HepG2 (cell line): ENCODE measurements around the gene TSACC. TPM values are rescaled to one million over a fixed set of nuclear protein-coding genes. Genes with fewer than 3 reads are reported as not detected.

Source experiments
- CENPX ChIP-seq: sonication (generic); formaldehyde crosslinking; IDR thresholded peaks from 2 replicates; pipeline ENCODE4 v1.9.0; 2021; ENCODE audit warnings: mild to moderate bottlenecking, missing genetic modification reagents, moderate library complexity
- FOXA3 ChIP-seq: IDR thresholded peaks from 2 replicates; pipeline ENCODE4 v1.6.1; 2016; ENCODE audit warnings: missing genetic modification reagents, missing compliant biosample characterization
- GATAD1 ChIP-seq: IDR thresholded peaks from 2 replicates; pipeline ENCODE4 v1.6.1; 2016; ENCODE audit warnings: missing genetic modification reagents, missing compliant biosample characterization
- ZFP90 ChIP-seq: sonication (generic); formaldehyde crosslinking; IDR thresholded peaks from 2 replicates; pipeline ENCODE4 v1.8.0; 2022; ENCODE audit warnings: missing genetic modification reagents, mild to moderate bottlenecking, inconsistent platforms, borderline replicate concordance
- ZIK1 ChIP-seq: sonication (generic); formaldehyde crosslinking; IDR thresholded peaks from 2 replicates; pipeline ENCODE4 v1.5.0; 2020; ENCODE audit warnings: mild to moderate bottlenecking, low read depth, missing genetic modification reagents, borderline replicate concordance
- ZNF292 ChIP-seq: sonication (generic); formaldehyde crosslinking; IDR thresholded peaks from 2 replicates; pipeline ENCODE4 v1.8.1; 2022; ENCODE audit warnings: mild to moderate bottlenecking, low read depth, missing genetic modification reagents, borderline replicate concordance
- ZNF33B ChIP-seq: sonication (generic); formaldehyde crosslinking; IDR thresholded peaks from 2 replicates; pipeline ENCODE4 v1.5.1; 2020; ENCODE audit warnings: mild to moderate bottlenecking, missing genetic modification reagents
- ZNF350 ChIP-seq: sonication (generic); formaldehyde crosslinking; IDR thresholded peaks from 2 replicates; pipeline ENCODE4 v1.4.0; 2020; ENCODE audit warnings: mild to moderate bottlenecking, low read depth, missing genetic modification reagents, borderline replicate concordance
- ZNF546 ChIP-seq: sonication (generic); formaldehyde crosslinking; conservative IDR thresholded peaks from 2 replicates; pipeline ENCODE4 v1.8.1; 2023; ENCODE audit warnings: mild to moderate bottlenecking, missing genetic modification reagents
- ZNF775 ChIP-seq: sonication (generic); formaldehyde crosslinking; IDR thresholded peaks from 2 replicates; pipeline ENCODE4 v1.4.0; 2020; ENCODE audit warnings: missing genetic modification reagents, mild to moderate bottlenecking, moderate library complexity, borderline replicate concordance
- ZSCAN30 ChIP-seq: sonication (generic); formaldehyde crosslinking; IDR thresholded peaks from 2 replicates; pipeline ENCODE4 v1.5.0; 2020; ENCODE audit warnings: mild to moderate bottlenecking, missing genetic modification reagents
- polyA plus RNA-seq, 8 experiments: library from polyadenylated mRNA; depleted of rRNA in 3 of 8; stranded (reverse) in 7 of 8; unstranded in 1 of 8; fragments of >200 nt; fragmentation: Illumina TruSeq in 4 of 8; extraction: Trizol in 4 of 8; gene quantifications; 2 replicates each; pipeline versions ENCODE4 v1.2.1 to v1.2.3, GENCODE V29; 2011 to 2016; ENCODE audit warnings: low read depth in 4 of 8, missing spikeins in 1 of 8, mixed read lengths in 1 of 8; ENCODE audit not compliant: insufficient read depth in 1 of 8
- total RNA-seq, 5 experiments: library from RNA; depleted of rRNA; stranded (reverse); fragments of >200 nt; fragmentation: Illumina TruSeq; extraction: Trizol; gene quantifications; 2 replicates each; pipeline ENCODE4 v1.2.3, GENCODE V29; 2016; ENCODE audit warnings: low read depth in 1 of 5
- TF ChIP-seq, protein P1 (sequence below): sonication (generic); formaldehyde crosslinking; IDR thresholded peaks from 2 replicates; pipeline ENCODE4 v1.4.0; 2020; ENCODE audit warnings: missing genetic modification reagents
- TF ChIP-seq, protein P2 (sequence below): sonication (generic); formaldehyde crosslinking; IDR thresholded peaks from 2 replicates; pipeline ENCODE4 v1.8.0; 2022; ENCODE audit warnings: mild to moderate bottlenecking, missing genetic modification reagents, moderate library complexity
- TF ChIP-seq, protein P3 (sequence below): sonication (generic); formaldehyde crosslinking; conservative IDR thresholded peaks from 2 replicates; pipeline ENCODE4 v1.4.0; 2020; ENCODE audit warnings: mild to moderate bottlenecking, missing genetic modification reagents, moderate library complexity
- TF ChIP-seq, protein P4 (sequence below): sonication (generic); formaldehyde crosslinking; IDR thresholded peaks from 2 replicates; pipeline ENCODE4 v1.4.0; 2020; ENCODE audit warnings: missing genetic modification reagents, borderline replicate concordance
- TF ChIP-seq, protein P5 (sequence below): IDR thresholded peaks from 2 replicates; pipeline ENCODE4 v1.6.1; 2016

The TSACC gene
- total and polyA plus RNA-seq, 2 of the 13 experiments (the other 11 are each of a cell fraction or from before 2014, with no cell fraction given), result 1.5 to 2.6 TPM

DNA sequence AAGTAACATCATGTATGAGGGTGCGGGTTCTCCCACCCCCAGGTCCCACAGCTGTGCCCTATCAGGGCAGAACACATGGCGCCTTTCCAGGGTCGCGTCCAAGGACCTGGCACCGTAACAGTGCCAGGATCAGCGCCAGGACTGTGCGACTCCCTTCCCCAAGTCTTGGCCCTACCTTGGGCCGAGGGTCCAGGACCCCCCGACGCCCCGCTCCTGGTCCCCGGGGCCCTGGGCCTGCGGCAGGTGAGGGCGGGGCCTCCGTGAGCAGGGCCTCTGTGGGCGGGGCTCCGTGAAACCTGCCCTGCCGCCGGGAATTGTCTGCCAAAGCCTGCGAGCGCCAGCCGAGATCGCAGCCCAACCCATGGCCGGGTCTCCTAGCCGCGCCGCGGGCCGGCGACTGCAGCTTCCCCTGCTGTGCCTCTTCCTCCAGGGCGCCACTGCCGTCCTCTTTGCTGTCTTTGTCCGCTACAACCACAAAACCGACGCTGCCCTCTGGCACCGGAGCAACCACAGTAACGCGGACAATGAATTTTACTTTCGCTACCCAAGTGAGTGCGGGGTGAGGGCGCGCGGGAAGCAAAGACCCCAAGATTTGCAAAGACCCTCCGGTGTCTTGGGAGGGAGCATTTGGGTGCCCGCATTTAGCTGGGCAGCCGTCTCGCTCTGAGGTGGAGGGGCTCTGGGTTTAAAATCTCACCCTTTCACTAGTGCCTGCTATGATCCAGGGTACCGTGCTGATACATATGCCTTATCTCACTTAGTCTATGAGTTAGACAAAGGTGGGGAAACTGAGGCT, 30.8 kb downstream of the TSACC start, which contains the start of gene RHBG (continued):
- TF ChIP-seq, protein P1, sequence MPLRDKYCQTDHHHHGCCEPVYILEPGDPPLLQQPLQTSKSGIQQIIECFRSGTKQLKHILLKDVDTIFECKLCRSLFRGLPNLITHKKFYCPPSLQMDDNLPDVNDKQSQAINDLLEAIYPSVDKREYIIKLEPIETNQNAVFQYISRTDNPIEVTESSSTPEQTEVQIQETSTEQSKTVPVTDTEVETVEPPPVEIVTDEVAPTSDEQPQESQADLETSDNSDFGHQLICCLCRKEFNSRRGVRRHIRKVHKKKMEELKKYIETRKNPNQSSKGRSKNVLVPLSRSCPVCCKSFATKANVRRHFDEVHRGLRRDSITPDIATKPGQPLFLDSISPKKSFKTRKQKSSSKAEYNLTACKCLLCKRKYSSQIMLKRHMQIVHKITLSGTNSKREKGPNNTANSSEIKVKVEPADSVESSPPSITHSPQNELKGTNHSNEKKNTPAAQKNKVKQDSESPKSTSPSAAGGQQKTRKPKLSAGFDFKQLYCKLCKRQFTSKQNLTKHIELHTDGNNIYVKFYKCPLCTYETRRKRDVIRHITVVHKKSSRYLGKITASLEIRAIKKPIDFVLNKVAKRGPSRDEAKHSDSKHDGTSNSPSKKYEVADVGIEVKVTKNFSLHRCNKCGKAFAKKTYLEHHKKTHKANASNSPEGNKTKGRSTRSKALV, result peak; percentile 87; the same call in 1 of the 2 replicates
- TF ChIP-seq, protein P2, sequence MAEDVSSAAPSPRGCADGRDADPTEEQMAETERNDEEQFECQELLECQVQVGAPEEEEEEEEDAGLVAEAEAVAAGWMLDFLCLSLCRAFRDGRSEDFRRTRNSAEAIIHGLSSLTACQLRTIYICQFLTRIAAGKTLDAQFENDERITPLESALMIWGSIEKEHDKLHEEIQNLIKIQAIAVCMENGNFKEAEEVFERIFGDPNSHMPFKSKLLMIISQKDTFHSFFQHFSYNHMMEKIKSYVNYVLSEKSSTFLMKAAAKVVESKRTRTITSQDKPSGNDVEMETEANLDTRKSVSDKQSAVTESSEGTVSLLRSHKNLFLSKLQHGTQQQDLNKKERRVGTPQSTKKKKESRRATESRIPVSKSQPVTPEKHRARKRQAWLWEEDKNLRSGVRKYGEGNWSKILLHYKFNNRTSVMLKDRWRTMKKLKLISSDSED (CRISPR knock-in tag), result no peak
- TF ChIP-seq FOXA3, result 0 out of 2 replicates have a peak, but pooled peaks have one; percentile 24
- TF ChIP-seq ZIK1 (CRISPR knock-in tag), result no peak; the same call in 1 of the 2 replicates
- TF ChIP-seq ZSCAN30, result no peak
- no peak for TF ChIP-seq ZNF775 (CRISPR knock-in tag)
- TF ChIP-seq ZNF292, result 0 out of 2 replicates have a peak, but pooled peaks have one; percentile 38
- TF ChIP-seq ZNF33B (CRISPR knock-in tag), result 0 out of 2 replicates have a peak, but pooled peaks have one; percentile 25
- TF ChIP-seq, protein P3, sequence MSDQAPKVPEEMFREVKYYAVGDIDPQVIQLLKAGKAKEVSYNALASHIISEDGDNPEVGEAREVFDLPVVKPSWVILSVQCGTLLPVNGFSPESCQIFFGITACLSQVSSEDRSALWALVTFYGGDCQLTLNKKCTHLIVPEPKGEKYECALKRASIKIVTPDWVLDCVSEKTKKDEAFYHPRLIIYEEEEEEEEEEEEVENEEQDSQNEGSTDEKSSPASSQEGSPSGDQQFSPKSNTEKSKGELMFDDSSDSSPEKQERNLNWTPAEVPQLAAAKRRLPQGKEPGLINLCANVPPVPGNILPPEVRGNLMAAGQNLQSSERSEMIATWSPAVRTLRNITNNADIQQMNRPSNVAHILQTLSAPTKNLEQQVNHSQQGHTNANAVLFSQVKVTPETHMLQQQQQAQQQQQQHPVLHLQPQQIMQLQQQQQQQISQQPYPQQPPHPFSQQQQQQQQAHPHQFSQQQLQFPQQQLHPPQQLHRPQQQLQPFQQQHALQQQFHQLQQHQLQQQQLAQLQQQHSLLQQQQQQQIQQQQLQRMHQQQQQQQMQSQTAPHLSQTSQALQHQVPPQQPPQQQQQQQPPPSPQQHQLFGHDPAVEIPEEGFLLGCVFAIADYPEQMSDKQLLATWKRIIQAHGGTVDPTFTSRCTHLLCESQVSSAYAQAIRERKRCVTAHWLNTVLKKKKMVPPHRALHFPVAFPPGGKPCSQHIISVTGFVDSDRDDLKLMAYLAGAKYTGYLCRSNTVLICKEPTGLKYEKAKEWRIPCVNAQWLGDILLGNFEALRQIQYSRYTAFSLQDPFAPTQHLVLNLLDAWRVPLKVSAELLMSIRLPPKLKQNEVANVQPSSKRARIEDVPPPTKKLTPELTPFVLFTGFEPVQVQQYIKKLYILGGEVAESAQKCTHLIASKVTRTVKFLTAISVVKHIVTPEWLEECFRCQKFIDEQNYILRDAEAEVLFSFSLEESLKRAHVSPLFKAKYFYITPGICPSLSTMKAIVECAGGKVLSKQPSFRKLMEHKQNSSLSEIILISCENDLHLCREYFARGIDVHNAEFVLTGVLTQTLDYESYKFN, result no peak
- peak; percentile 55; the same call in 1 of the 2 replicates for TF ChIP-seq ZFP90 (CRISPR knock-in tag)
- no peak for TF ChIP-seq ZNF546 (CRISPR knock-in tag)
- peak; percentile 78; the same call in 1 of the 2 replicates for TF ChIP-seq ZNF350 (CRISPR knock-in tag)
- TF ChIP-seq, protein P4, sequence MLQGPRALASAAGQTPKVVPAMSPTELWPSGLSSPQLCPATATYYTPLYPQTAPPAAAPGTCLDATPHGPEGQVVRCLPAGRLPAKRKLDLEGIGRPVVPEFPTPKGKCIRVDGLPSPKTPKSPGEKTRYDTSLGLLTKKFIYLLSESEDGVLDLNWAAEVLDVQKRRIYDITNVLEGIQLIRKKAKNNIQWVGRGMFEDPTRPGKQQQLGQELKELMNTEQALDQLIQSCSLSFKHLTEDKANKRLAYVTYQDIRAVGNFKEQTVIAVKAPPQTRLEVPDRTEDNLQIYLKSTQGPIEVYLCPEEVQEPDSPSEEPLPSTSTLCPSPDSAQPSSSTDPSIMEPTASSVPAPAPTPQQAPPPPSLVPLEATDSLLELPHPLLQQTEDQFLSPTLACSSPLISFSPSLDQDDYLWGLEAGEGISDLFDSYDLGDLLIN (CRISPR knock-in tag), result peak; percentile 84; the same call in 1 of the 2 replicates
- TF ChIP-seq GATAD1 (CRISPR knock-in tag), result peak; percentile 48; the same call in 1 of the 2 replicates
- TF ChIP-seq CENPX, result no peak
- TF ChIP-seq, protein P5, sequence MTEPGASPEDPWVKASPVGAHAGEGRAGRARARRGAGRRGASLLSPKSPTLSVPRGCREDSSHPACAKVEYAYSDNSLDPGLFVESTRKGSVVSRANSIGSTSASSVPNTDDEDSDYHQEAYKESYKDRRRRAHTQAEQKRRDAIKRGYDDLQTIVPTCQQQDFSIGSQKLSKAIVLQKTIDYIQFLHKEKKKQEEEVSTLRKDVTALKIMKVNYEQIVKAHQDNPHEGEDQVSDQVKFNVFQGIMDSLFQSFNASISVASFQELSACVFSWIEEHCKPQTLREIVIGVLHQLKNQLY (CRISPR knock-in tag), result no peak
